Anterior cingulate cortex (tissue), 58 donors: Measurements from ENCODE around the gene GIMAP5.

ENCODE experiments used
- DNase-seq, 58 donors: peaks; one replicate each; lab custom pipeline; 2025; lab: John Stamatoyannopoulos, UW

Gene GIMAP5

DNA sequence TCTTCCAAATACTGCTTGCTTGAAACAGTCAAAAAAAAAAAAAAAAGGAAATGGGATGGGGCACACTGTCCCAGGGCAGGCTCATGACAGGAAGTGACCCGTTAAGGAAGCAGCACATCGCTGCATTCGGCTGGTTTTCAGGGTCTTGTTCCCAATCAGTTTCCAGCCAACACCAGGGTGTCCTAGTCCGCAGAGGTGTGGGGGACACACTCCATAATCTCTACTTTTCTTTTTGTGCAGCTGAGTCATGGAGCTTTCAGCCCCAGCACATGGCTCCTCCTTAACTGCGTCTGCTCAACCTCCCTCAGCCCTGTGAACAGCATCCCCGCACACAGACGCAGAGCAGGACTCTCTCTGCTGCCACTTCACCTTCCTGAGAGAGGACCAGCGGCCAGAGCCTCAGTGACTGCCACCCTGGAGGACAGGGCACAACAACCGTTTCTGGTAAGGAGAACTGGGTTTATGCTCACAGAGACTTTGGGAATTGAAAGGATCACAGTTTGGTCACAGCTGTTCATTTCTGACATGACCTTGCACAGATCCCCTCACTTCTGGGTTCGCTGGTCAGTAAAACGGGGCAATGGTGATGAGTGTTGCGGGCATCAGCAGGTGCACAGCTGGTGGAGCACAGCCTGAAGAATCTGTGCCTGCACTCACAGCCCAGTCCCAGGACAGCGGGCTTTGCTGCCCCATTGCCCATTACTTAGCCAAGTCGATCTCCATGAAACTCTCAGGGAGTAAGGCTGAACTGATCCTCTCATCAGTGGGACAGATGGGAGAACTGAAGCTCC is at the start of gene GIMAP5:
Gene GIMAP5, plus strand, starts transcription at position 154 of the 791 bp plus-strand sequence. CDS start 3,467 bp downstream, outside the sequence.
- no peak for DNase-seq

GRCh38 chr7:150688630-150689029 is 48.6 kb upstream of the GIMAP5 start:
- DNase-seq: no peak

DNA sequence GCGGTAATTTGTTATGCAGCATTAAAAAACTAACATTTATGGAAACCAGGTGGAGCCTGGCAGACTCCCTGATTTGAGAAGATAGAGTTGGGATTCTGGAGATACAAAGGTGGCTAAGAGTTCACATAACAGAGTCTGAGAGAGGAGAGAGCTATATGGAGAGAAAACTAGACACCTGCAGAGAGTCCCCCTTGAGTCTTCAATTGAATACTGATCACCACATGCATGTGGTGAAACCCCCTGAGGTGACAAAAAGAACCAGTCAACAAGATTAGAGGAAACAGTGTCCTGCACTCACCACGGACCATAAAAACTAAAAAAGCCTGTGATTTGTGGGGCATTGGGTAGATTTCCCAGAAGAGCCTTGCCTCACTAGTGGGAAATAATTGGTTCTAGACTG is 41.6 kb upstream of the GIMAP5 start:
- no peak for DNase-seq

GRCh38 chr7:150703209-150703608 is 34.0 kb upstream of the GIMAP5 start:
- DNase-seq: no peak

- no peak for DNase-seq
Measured at GRCh38 chr7:150715293-150715692, 21.9 kb upstream of the GIMAP5 start.

DNA sequence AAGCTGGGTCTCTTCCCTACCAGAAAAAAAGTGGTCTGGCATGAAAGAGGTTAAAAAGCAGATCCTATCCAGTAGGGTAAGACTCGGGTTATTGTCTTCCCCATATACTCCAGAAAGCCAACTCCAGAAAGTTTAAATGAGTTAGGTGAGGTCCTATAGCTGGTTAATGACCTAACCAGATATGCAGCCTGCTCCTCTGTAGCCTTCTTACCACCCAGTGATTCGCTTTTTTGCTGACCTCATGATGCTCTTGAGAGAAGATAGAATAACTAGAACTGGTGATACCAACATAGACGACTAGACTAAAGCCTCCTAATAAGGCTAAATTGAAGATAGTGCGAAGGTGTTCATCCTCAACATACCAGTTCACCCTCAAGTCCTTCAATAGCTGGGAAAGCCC is 21.5 kb upstream of the GIMAP5 start:
- no peak for DNase-seq

GRCh38 chr7:150716368-150716767 is 20.9 kb upstream of the GIMAP5 start, which contains the start of gene GIMAP1:
Gene GIMAP1 (plus strand): TSS chr7:150716613. CDS start chr7:150719048, 2,435 bp downstream.
- peak in 1 of 58 donors; percentile 4 for DNase-seq

DNA sequence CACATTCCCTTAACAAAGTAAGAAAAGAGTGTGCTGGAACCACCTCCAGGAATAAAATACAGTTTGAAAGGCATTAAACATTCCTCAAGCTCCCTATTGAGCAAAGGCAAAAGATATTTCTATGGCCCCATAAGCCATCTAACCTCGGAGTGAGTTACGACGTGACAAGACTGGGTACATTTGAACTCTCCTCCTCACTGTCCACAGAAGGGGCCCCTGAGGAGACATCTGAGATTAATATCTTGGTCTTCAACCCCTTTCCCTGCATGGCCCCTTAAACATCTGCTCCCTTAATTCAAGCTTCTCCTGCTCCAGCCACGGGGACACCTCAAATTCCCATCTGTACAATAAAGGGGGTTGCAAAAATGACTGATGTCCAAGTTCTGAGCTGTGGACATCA is 20.3 kb upstream of the GIMAP5 start:
- DNase-seq: no peak

GRCh38 chr7:150717814-150718420 is 19.3 kb upstream of the GIMAP5 start:
- no peak for DNase-seq

DNA sequence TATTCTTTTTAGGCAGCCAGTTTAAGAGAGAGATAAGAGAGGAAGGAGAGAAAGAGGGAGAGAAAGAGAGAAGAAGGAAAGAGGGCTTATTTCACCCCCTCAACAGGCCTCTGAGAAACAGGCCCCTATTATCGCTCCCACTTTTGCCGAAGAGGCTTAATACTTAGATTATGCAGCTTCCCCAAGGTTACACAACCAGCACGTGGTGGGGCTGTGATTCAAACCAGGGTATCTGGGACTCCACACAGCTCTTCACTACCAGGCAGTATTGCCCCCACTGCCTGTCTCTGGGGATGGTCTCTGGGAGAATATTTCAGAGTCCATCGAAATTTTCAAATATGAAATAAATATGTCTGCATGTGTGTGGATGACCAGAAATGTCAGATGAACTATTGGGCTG is 17.8 kb upstream of the GIMAP5 start:
- no peak for DNase-seq

GRCh38 chr7:150719960-150720891 is 17.0 kb upstream of the GIMAP5 start:
- no peak for DNase-seq

DNA sequence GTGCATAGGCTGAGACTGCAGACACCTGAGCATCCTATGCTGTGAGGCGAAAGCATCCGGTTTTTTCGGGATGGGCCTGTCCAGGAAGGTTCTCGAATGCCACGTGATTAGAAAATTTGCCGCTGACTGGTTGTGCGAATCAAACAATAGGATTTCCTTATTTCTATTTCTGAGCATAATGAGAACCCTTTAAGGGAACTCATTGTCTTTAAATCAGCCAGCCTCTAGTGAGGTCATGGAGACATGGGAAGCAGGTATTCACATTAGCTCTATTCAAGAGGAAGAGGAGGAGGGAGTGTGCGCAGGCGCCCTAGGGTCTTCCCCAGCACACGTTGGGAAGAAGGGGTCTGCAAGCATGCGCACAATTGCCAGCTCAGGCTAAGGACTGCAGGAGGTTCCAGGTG is 15.2 kb upstream of the GIMAP5 start:
- no peak for DNase-seq

- DNase-seq: peak in 3 of 58 donors; percentile 17 to 41 (median 23)
Measured at GRCh38 chr7:150722431-150722931, 14.7 kb upstream of the GIMAP5 start.

- DNase-seq: no peak
Measured at GRCh38 chr7:150723467-150723866, 13.8 kb upstream of the GIMAP5 start.

DNA sequence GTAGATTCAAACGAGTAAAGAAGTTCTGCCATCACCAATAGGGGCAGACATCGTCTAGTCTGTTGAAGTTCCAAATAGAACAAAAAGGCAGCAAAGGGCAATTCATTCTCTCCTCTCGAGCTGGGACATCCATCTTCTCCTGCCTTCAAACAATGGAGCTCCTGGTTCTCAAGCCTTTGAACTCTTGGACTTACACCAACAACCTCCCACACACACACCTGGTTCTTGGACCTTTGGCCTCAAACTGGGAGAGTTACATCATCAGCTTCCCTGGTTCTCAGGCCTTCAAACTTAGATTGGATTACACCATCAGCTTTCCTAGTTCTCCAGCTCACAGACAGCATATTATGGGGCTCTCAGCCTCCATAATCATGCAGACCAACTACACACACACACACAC is 9.8 kb upstream of the GIMAP5 start:
- no peak for DNase-seq

DNA sequence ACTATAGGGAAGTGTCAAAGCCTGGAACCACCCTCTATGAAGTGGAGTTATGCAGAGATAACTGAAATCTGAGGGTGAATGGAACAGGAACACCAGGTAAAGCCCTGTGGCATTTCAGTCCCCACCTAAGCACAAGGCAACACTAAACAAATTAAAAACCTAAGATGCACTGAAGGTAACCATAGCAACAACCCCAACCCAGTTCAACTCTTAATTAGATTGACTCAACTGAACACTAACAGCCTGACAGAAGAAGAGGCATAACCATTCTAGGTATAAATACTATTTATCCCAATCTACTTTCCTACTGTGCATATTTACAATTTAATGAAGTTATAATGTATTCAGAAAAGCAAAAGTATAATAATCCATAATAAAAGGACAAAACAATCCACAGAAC is 9.2 kb upstream of the GIMAP5 start:
- DNase-seq: no peak

DNA sequence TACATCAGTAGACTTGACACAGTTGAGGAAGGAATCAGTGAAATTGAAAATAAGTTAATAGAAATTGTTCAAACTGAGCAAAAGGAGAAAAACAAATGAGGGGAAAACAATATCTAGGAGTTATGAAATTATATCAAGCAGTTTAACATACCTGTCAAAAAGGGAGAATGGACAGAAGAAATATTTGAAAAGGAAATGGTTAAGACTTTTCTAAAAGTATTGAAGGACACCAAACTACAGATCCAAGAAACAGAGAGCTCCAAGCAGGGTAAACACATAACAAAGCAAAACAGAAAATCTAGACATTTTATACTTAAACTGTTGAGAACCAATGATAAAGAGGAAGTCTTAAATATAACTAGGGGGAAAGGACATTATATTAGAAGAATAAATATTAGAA is 8.6 kb upstream of the GIMAP5 start:
- no peak for DNase-seq

- DNase-seq: no peak
Measured at GRCh38 chr7:150731916-150732315, 5.3 kb upstream of the GIMAP5 start.

GRCh38 chr7:150732786-150733481 is 4.3 kb upstream of the GIMAP5 start:
- DNase-seq: no peak

GRCh38 chr7:150733482-150734095 is 3.6 kb upstream of the GIMAP5 start:
- no peak for DNase-seq
